OCI-LY7 (cell line): ENCODE results near the gene CDC42.

Experiments used
- CTCF ChIP-seq: fragments of 200-600 bp; sonication (generic); conservative IDR thresholded peaks from 2 replicates; pipeline ENCODE4 v1.5.1; 2014; ENCODE audit warnings: mild to moderate bottlenecking, antibody characterized with exemption, low read length, moderate library complexity, mixed read lengths
- EZH2phosphoT487 ChIP-seq: fragments of 200-600 bp; sonication (generic); IDR thresholded peaks from 2 replicates; pipeline ENCODE4 v1.6.1; 2018; ENCODE audit warnings: low read depth, borderline replicate concordance, mild to moderate bottlenecking, mixed run types, antibody characterized with exemption, low read length, moderate library complexity, mixed read lengths

DNA sequence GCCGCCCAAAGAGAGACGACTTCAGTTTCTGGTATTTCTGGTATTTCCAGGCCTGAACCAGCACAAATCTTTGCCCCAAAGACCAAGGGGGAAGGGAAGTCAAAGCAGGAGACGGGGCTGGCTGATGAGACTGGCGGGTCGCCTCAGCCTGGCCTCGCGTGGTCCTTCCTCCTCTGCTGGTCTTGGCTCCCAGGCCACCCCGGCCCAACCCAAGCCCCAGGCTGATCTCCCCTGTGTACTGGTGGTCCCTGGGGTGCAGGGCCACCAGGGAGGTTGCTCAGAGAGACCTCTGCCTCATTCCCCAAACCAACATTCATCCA, 70.5 kb downstream of the CDC42 start:
- TF ChIP-seq CTCF (no peak), EZH2phosphoT487 (no peak)
